Body of pancreas (tissue), 4 donors: ENCODE results near the gene SIX2.

Experiments used
- POLR2A ChIP-seq, 3 donors: fragments of 450-650 bp; IDR thresholded peaks; one replicate each; pipeline ENCODE4 v1.6.1; 2016; ENCODE audit warnings: antibody characterized with exemption in 3 of 3, mild to moderate bottlenecking in 2 of 3
- TF ChIP-seq, protein P1 (sequence below), 7 experiments: fragments of 450-650 bp in 4 of 7; fragments of 200-600 bp in 3 of 7; sonication (generic) in 3 of 7; IDR thresholded peaks; one replicate each; pipeline ENCODE4 v1.5.1; 2016 to 2019; ENCODE audit warnings: antibody characterized with exemption in 7 of 7

DNA sequence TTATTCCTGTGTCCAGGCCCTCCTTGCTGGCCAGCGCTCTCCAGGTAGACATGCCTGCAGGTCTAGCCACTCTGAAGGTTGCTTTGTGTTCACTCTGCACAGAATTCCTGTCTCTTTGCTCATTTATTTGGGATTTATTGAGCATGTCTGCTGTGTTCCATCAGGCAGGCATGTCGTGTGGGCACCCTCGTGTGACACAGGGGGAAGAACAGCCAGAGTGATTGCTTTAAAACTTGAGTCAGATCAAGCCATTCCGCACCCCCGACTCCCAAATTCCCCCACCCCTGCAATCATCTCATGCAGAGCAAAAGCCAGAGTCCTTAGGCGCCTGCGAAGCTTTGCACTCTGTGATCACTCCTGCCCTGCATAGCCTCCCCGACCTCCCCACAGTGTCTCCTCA lies 44.7 kb upstream of the SIX2 start:
- TF ChIP-seq, protein P1, sequence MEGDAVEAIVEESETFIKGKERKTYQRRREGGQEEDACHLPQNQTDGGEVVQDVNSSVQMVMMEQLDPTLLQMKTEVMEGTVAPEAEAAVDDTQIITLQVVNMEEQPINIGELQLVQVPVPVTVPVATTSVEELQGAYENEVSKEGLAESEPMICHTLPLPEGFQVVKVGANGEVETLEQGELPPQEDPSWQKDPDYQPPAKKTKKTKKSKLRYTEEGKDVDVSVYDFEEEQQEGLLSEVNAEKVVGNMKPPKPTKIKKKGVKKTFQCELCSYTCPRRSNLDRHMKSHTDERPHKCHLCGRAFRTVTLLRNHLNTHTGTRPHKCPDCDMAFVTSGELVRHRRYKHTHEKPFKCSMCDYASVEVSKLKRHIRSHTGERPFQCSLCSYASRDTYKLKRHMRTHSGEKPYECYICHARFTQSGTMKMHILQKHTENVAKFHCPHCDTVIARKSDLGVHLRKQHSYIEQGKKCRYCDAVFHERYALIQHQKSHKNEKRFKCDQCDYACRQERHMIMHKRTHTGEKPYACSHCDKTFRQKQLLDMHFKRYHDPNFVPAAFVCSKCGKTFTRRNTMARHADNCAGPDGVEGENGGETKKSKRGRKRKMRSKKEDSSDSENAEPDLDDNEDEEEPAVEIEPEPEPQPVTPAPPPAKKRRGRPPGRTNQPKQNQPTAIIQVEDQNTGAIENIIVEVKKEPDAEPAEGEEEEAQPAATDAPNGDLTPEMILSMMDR (IDR thresholded peaks at IDR 0.05) = no peak
- no peak for TF ChIP-seq POLR2A (IDR thresholded peaks at IDR 0.05)
